ENCODE measurements around the gene TCAP.

Gene TCAP

DNA sequence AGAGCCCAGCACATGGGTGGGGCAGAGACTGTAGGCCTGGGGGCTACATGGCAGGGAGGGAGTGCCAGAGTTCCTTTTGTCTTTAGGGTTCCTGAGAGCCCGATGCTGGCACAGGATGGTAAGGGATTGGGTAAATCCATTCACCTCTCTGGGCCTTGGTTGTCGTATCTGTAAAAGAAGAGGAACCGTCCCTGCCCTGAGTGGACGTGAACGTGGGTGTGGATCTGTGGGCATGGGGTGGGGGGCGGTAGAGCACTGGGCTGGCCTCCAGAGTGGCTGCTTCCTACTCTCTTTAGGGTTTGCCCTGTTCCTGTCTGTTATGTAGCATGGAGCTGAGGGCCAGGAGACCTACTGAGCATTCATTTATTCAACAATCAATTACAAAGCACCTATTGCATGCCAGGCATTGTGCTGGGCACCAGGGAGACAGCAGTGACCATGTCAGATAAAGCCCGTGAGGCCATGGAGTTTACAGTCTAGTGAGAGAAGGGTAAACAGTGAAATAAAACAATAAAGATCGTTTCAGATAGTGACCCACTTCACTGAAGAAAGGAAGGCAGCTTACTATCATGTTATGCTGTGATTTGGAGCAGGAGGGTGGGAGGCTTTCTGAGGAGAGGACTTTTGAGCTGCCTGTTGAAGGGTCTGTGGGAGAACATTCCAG is 13.1 kb upstream of the TCAP start:
- DNase-seq, result no peak

DNA sequence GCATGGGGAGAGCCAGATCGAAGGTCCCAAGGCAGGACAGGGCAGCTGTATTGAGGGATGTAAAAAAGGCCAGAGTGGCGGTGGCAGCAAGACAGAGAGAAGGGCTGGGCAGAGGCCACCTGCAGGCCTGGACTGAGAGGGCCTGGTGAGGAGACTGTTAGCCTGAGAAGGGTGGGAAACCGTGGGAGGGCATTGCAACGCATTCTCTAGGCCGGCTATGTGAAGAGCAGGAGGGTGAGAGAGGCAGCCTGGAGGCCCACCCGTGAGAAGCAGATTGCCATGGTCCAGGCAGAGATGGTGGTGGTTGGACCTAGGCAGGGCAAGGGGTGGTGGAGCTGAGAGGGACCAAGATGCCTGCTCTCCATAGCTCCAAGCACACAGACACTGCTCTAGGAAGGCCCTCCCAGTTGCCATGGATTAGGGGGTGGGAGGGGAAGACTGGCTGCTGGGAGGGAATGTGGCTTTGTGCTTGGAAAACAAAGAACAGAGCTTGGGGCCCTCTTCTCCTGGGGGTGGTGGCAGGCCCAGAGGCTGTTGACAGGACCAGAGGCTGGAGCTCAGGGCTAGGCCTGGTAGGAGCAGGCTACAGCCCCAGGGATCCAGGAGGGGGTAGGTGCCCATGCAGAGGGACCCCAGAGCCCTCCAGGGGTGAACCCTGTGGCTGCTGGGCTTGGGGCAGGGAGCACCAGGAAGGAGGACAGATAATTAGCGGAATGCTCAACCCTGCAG is 12.4 kb upstream of the TCAP start:
- peak in 12 of 14 donors; percentile 7 to 78 (median 54) for DNase-seq

DNA sequence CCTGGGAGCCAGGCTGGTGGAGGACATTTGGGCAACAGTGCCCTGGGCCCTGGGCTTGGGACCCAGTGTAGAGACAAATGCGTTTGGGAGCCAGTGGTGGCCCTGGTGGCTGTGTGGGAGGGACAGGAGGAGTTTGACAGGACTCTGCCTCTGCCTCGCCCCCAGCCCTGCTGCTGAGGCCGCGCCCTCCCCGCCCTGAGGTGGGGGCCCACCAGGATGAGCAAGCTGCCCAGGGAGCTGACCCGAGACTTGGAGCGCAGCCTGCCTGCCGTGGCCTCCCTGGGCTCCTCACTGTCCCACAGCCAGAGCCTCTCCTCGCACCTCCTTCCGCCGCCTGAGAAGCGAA is 11.9 kb upstream of the TCAP start:
- DNase-seq, result no peak

DNA sequence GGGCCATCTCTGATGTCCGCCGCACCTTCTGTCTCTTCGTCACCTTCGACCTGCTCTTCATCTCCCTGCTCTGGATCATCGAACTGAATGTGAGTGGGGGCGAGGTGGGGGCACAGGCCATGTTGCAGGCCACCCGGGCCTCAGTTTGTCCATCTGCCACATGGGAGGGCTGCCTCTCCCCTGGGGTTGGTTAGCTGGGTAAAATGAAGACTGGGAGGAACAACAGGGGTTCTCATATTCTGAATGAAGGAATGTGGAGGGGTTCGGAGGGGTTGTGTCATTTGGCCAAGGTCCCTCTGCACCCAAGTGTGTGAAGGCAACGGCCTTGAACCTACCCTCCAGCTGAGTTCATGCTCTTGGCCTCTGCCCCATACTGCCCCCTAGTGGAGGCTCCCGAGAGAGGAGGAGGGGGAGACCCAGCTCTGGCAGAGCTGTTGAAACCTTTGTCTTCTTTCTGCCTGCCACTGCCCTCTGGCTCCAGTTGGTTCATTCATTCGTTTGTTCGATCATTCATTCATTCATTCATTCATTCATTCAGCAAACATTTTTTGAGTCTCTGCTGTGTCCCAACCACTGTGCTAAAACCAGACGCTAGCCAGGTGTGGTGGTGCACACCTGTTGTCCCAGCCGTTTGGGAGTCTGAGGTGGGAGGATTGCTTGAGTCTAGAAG is 11.4 kb upstream of the TCAP start:
- DNase-seq, result peak in 10 of 14 donors; percentile 18 to 81 (median 52)

DNA sequence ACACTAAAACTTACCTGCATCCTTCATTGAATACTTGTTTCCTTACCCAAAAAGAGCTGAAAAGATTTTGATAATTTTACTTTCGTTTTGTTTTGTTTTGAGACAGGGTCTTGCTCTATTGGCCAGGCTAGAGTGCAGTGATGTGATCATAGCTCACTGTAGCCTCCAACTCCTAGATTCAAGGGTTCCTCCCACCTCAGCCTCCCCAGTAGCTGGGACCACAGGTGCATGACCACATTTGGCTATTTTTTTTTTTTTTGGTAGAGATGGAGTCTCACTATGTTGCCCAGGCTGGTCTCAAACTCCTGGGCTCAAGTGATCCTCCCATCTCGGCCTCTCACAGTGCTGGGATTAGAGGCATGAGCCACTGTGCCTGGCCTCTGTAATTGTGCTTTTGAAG is 10.0 kb upstream of the TCAP start:
- no peak for DNase-seq

DNA sequence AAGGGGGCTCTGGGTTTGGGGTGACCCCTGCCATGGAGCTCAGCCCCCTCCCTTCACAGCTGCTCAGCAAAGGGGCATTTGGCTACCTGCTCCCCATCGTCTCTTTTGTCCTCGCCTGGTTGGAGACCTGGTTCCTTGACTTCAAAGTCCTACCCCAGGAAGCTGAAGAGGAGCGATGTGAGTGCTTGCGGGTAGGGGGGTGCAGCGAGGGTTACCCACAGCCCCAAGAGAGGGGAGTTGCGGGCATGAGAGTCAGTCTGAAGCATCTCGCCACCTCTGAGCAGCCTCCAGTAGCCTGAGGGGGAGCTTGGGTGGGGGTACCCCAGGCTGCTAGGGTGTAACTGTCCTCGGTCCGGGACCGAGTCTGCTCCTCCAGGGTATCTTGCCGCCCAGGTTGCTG is 6.8 kb upstream of the TCAP start:
- DNase-seq, result no peak

DNA sequence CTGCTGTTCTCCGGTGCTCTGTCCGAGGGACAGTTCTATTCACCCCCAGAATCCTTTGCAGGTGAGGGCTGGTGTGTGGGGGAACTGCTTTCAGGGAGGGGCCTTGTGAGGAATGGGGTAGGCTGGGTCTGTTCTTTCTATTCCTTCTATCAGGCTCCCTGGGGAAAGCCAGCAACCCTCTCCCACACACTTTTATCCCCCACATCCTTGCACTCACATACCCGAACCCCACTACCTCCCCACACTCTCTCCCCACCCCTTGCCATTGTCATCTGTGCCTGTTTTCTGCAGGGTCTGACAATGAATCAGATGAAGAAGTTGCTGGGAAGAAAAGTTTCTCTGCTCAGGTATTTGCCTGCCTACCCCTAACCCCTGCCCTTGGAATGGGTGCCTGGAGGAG is 6.4 kb upstream of the TCAP start:
- no peak for DNase-seq

DNA sequence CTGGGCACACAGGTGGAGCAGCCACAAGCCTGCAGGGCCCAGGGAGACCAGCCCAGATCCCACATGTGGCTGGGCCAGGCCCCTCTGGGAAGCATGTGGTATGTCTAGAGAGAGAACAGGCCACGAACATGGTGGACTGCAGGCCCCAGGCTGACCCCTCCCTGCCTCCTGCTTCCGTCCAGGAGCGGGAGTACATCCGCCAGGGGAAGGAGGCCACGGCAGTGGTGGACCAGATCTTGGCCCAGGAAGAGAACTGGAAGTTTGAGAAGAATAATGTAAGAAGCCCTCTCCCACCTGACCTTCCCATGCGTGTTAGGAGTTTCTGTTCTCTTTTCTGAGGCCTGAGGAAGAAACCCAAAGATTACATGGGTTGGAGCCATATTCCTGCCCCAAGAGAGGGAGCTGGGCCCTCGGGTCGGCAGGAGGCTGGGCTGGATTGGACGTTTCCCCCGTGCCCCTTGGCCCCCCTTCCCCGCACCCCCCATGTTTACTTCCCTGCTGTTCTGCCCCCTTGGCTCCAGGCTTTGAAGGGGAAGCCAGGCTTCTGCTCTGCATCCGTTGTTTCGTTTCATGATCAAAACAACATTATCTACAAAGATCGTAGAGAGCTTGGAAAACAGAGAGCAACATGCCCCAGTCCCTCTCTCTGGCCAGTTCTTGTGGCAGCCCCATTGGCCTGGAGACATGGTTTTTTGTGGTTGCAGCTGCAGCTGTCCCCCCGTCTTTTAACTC is 5.7 kb upstream of the TCAP start:
- DNase-seq, result no peak

DNA sequence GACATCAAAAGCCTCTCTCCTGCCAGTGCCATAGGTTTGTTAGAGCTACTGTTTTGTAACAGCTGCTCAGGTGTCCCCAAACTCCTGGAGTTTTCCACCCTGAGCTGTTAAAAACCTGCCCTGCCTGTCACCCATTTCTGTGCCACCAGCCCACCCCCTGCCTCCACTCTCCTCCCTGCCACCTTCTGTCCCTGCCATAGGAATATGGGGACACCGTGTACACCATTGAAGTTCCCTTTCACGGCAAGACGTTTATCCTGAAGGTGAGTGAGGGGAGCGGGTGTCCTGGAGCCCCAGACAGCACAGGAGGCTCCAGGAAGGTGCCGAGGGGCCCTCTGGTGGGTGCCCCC is 5.2 kb upstream of the TCAP start:
- no peak for DNase-seq

DNA sequence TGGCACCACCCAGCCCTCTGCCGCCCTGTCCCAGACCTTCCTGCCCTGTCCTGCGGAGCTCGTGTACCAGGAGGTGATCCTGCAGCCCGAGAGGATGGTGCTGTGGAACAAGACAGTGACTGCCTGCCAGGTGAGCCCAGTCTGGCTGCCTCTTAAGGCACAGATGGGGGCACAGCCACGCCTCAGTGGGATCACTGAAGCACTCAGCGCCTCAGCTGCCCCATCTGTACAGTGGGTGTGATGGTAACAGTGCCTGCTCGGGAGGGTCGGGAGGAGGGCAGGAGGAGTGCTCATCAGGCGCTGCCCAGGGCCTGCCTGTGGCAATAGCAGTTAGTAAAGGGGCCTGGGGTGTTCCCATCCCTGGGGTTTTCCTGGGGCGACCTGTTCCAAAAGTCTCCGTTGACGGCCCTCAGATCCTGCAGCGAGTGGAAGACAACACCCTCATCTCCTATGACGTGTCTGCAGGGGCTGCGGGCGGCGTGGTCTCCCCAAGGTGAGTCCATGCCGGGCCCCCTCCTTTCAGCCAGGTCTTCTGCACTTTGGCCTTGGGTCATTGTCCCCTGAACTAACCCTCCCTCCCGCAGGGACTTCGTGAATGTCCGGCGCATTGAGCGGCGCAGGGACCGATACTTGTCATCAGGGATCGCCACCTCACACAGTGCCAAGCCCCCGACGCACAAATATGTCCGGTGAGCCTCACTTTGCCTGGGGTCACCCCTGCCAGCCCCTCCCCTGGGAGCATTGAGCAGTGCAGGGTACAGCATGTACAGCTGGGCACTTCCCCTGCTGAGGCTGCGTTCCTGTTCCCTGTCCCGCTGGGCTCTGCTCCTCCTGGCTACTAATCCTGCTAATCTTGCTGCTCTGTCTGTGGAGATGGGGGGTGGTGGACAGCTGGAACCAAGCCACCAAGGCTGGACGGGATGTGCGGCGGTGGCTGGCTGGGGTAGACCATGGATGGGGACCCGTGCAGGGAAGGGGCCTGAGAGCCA is 4.5 kb upstream of the TCAP start:
- DNase-seq, result peak in 2 of 14 donors; percentile 7 to 32

DNA sequence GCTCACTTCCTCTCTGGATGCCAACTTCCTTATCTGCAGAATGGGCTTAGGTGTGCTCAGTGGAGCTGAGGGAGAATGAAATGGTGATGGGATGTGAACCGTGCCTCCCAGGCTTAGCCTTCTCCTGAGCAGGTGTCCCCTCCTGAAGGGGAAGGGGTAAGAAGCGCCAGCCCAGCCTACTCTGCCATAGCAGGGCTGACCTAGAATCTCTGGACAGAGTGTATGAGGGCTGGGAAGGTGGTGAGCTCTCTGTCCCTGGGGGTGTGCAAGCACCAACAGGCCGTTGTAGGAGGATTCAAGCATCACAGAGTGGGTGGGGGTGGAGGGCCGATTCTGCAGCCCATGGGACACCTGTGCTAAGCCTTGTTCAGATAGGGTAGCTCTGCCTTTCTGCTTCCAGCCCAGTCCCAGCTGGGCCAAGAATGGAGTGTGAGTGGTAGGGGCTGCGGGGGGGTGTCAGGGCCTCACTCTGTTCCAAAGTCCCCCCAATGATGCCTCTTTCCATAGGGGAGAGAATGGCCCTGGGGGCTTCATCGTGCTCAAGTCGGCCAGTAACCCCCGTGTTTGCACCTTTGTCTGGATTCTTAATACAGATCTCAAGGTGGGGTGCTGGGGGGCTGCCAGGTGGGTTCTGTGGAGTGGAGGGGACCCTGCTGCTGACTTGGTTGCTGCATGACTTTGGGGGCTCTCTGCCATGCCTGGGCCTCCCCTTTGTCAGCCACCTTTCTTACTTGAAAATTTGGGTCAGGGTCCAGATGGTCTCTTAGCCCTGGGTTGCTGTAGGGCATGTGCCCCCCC is 3.2 kb upstream of the TCAP start:
- no peak for DNase-seq

DNA sequence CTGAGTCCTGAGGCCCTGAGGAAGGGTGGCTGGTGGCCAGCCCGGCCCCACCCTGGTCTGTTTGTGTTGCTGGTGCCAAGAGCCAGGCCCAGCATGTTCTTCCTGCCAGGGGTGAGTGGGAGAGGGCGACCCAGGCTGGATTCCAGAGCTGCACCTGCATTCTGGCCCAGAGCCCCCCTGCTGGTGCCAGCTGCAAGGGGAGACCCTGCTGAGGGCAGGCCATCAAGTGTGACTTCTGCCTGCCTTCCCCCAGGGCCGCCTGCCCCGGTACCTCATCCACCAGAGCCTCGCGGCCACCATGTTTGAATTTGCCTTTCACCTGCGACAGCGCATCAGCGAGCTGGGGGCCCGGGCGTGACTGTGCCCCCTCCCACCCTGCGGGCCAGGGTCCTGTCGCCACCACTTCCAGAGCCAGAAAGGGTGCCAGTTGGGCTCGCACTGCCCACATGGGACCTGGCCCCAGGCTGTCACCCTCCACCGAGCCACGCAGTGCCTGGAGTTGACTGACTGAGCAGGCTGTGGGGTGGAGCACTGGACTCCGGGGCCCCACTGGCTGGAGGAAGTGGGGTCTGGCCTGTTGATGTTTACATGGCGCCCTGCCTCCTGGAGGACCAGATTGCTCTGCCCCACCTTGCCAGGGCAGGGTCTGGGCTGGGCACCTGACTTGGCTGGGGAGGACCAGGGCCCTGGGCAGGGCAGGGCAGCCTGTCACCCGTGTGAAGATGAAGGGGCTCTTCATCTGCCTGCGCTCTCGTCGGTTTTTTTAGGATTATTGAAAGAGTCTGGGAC is 2.4 kb upstream of the TCAP start:
- DNase-seq, result no peak

DNA sequence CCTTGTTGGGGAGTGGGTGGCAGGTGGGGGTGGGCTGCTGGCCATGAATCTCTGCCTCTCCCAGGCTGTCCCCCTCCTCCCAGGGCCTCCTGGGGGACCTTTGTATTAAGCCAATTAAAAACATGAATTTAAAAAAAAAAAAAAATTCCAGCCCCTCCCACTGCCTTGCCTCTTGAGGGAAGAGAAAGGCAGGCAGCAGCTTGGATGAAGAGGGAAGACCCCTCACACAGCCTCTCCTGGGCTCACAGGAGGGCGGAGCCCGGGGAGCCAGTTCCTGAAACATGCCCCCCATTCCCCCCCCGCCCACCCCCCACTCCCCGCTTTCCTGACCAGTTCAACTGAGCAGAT is 1.8 kb upstream of the TCAP start:
- no peak for DNase-seq

DNA sequence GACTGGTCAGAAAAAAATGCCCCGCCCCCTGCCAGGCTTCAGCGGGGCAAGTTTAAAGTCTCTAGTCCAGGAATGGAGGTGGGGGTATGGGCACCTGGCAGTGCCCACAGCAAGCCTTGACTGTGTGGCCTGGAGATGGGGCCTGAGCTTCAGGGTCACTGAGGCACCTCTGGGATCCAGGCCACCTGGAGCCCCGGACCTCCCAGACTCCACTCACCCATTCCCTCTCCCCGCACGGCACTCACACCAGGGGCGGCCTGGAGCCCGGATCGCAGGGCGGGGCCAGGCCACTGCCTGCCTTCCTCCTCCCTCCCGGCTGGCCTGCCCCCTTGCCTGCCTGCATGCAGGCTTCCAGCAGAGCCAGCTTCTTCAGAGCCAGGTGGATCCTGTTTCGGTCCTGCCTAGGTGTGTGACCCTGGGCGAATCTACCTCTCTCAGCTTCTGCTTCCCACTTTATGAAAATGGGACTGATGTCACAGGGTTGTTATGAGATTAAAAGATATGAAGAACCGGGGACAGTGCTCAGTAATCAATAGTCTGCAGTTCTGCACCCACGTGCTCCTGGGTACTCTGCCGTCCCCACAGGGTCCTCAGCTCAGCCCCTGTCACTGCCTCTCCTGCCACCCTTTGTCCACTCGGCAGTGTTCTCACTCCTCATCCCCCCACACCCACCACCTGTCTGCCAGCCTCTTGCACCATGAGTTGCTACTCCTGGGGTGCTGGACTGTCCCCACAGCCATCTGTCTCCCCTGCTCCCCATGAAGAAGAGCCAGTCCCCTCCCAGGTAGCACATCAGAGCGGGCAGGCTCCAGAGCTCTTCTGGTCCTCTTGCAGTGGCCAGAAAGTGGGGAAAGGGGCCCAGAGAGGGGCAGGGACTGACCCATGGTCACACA is 1.2 kb upstream of the TCAP start:
- no peak for DNase-seq

DNA sequence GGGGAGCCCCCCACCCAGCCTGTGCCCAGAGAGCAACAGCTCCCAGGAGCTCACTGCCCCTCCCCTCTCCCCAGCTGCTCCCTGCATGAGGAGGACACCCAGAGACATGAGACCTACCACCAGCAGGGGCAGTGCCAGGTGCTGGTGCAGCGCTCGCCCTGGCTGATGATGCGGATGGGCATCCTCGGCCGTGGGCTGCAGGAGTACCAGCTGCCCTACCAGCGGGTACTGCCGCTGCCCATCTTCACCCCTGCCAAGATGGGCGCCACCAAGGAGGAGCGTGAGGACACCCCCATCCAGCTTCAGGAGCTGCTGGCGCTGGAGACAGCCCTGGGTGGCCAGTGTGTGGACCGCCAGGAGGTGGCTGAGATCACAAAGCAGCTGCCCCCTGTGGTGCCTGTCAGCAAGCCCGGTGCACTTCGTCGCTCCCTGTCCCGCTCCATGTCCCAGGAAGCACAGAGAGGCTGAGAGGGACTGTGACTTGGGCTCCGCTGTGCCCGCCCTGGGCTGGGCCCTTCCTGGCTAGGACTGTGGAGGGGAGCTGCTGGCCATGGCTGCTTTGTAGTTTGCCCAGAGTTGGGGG is 584 bp downstream of the TCAP start:
- peak in 6 of 14 donors; percentile 16 to 68 (median 61) for DNase-seq

DNA sequence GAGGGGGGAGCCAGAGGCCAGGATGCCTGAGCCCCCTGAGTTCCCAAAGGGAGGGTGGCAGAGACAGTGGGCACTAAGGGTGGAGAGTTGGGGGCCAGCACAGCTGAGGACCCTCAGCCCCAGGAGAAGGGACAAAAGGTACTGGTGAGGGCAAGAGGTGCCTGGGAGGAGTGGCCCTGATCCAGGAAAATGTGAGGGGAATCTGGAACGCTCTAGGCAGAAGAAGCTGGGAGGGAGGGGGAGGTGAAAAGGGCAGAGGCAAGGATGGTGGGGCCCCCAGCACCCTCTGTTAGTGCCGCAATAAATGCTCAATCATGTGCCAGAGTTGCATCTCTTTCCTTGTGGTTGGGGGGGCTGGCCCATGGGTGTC is 1.1 kb downstream of the TCAP start:
- peak in 2 of 14 donors; percentile 64 to 68 for DNase-seq

DNA sequence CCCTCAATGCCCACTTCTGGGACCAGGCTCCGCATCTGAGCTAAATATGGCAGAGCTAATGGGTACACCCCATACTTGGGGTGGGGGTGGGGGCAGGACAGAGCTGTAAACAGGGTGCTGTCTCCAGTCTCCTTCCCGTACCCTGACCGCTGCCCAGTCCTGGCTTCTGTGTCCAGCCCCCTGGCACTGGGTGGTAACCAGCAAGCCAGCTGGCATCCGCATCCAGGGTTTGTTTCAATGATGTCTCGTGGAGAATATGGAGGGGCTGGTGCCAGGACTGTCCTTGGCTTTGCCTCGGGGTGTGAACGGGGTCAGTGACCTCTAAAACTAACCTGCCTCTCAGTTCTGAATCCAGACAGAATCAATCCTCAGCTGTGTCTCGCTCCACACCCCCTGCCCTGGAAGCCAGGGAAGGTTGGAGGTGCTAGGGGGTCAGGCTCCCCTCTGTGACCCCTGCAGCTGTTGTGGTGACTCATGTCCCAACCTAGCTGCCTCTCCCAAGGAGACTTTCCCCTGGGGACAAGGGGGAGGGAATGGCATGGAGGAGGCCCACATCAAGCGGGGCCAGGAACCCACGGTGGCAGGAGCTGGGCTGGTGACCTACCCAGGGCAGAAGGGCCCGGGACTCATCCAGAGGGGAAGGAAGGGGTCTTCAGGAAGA is 1.6 kb downstream of the TCAP start:
- DNase-seq, result peak in 11 of 14 donors; percentile 18 to 69 (median 46)

DNA sequence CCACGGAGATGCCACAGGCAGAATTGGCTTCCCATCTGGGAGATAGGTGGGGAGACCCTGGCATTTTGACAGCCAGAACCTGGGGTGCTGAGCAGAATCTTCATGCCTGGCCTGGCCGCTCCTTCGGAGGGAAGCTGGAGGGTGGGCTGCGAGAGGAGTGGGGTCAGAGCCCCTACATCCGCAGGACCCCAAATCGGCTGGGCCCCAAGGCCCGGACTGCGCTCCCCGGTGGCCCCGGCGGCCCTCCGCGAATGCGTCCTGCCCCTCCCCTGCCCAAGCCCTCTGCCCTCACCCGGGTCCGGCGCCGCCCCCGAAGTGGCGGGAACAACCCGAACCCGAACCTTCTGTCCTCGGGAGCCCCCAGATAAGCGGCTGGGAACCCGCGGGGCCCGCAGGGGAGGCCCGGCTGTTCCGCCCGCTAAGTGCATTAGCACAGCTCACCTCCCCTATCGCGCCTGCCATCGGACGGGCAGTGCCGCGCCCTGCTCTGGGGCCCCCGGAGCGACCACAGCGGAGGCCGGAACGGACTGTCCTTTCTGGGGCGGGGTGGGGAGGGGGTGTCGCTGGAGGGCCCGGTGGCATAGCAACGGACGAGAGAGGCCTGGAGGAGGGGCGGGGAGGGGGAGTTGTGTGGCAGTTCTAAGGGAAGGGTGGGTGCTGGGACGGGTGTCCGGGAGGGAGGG is 2.3 kb downstream of the TCAP start:
- peak in 2 of 14 donors; percentile 28 to 36 for DNase-seq
